ENCODE results near the gene CTBP2. TPM values are rescaled to one million over a fixed set of nuclear protein-coding genes. Genes with fewer than 3 reads are reported as not detected.

The CTBP2 gene
- total RNA-seq, 1 experiment from 2014 or later: 77.8 TPM

GRCh38 chr10:125154529-125154928 lies 5.8 kb downstream of the CTBP2 start:
- Histone ChIP-seq H3K27me3 (replicated peaks; ENCODE audit: insufficient read depth, low read depth, low read length, poor library complexity) (no peaks in the 10 kb centered on the region), H3K4me3 (ENCODE audit: low read depth, low read length, poor library complexity, severe bottlenecking) (no peak overlapping the region), H3K27ac (ENCODE audit: low read depth, low read length, poor library complexity, severe bottlenecking) (peak overlapping the region; percentile 4), H3K36me3 (ENCODE audit: insufficient read depth, low read length, poor library complexity, severe bottlenecking) (no peaks in the 10 kb centered on the region), H3K4me1 (ENCODE audit: insufficient read depth, low read length, poor library complexity, severe bottlenecking) (peaks cover 38% of the 10 kb centered on the region), H3K9me3 (ENCODE audit: low read depth, low read length, poor library complexity, severe bottlenecking) (no peaks in the 10 kb centered on the region)
- no peak for DNase-seq (ENCODE audit: low spot score)
- no TSS peak for BruUV-seq (replicated peaks)
- ChIA-PET POLR2A (ENCODE audit: low non-redundant PET) (no interaction called here), CTCF (interaction anchor here (0.5 kb wide), 1 partner anchor 154 kb away, joined by 7 read pairs; no protein-coding TSS in a partner anchor)
- no peak for TF ChIP-seq CTCF (conservative IDR thresholded peaks at IDR 0.05; ENCODE audit: low read depth, low read length)
- TF ChIP-seq EZH2 (IDR thresholded peaks at IDR 0.05; ENCODE audit: borderline replicate concordance, low read depth, low read length, poor library complexity, severe bottlenecking): no peak
- intact Hi-C loops (cut with micrococcal nuclease; ENCODE audit: unreplicated experiment): loop anchor here (10.0 kb wide), 1 partner anchor 100 kb away; no protein-coding TSS in a partner anchor

- POLR2A ChIA-PET (ENCODE audit: low non-redundant PET): no interaction called here
- BruUV-seq (replicated peaks): no TSS peak
- H3K4me3 ChIP-seq (ENCODE audit: low read depth, low read length, poor library complexity, severe bottlenecking): no peak overlapping the region
- no peak for DNase-seq (ENCODE audit: low spot score)
- intact Hi-C loops (cut with micrococcal nuclease; ENCODE audit: unreplicated experiment): loop anchor here (10.0 kb wide), 1 partner anchor 99 kb away; no protein-coding TSS in a partner anchor
- peaks cover 44% of the 10 kb centered on the region for H3K4me1 ChIP-seq (ENCODE audit: insufficient read depth, low read length, poor library complexity, severe bottlenecking)
- CTCF ChIA-PET: interaction anchor here (0.5 kb wide), 1 partner anchor 154 kb away, joined by 7 read pairs; no protein-coding TSS in a partner anchor
- no peak for TF ChIP-seq CTCF (conservative IDR thresholded peaks at IDR 0.05; ENCODE audit: low read depth, low read length)
- TF ChIP-seq EZH2 (IDR thresholded peaks at IDR 0.05; ENCODE audit: borderline replicate concordance, low read depth, low read length, poor library complexity, severe bottlenecking): no peak
- H3K27me3 ChIP-seq (replicated peaks; ENCODE audit: insufficient read depth, low read depth, low read length, poor library complexity): no peaks in the 10 kb centered on the region
- peak overlapping the region; percentile 34 for H3K27ac ChIP-seq (ENCODE audit: low read depth, low read length, poor library complexity, severe bottlenecking)
- H3K9me3 ChIP-seq (ENCODE audit: low read depth, low read length, poor library complexity, severe bottlenecking): no peaks in the 10 kb centered on the region
- no peaks in the 10 kb centered on the region for H3K36me3 ChIP-seq (ENCODE audit: insufficient read depth, low read length, poor library complexity, severe bottlenecking)
Measured at GRCh38 chr10:125153703-125154490, 6.5 kb downstream of the CTBP2 start.

GRCh38 chr10:125152450-125153368 lies 7.7 kb downstream of the CTBP2 start:
- H3K4me1 ChIP-seq (ENCODE audit: insufficient read depth, low read length, poor library complexity, severe bottlenecking): peaks cover 51% of the 10 kb centered on the region
- no peaks in the 10 kb centered on the region for H3K36me3 ChIP-seq (ENCODE audit: insufficient read depth, low read length, poor library complexity, severe bottlenecking)
- CTCF ChIA-PET: interaction anchor here (0.5 to 0.6 kb wide), 2 partner anchors 13 to 20 kb away, joined by 3 to 6 read pairs; no protein-coding TSS in a partner anchor
- POLR2A ChIA-PET (ENCODE audit: low non-redundant PET): no interaction called here
- H3K9me3 ChIP-seq (ENCODE audit: low read depth, low read length, poor library complexity, severe bottlenecking): no peaks in the 10 kb centered on the region
- TF ChIP-seq CTCF (conservative IDR thresholded peaks at IDR 0.05; ENCODE audit: low read depth, low read length): no peak
- no peak for TF ChIP-seq EZH2 (IDR thresholded peaks at IDR 0.05; ENCODE audit: borderline replicate concordance, low read depth, low read length, poor library complexity, severe bottlenecking)
- intact Hi-C loops (cut with micrococcal nuclease; ENCODE audit: unreplicated experiment): loop anchor here (10.0 kb wide), 1 partner anchor 98 kb away; no protein-coding TSS in a partner anchor
- no peak for DNase-seq (ENCODE audit: low spot score)
- BruUV-seq (replicated peaks): no TSS peak
- no peak overlapping the region for H3K27ac ChIP-seq (ENCODE audit: low read depth, low read length, poor library complexity, severe bottlenecking)
- H3K4me3 ChIP-seq (ENCODE audit: low read depth, low read length, poor library complexity, severe bottlenecking): no peak overlapping the region
- no peaks in the 10 kb centered on the region for H3K27me3 ChIP-seq (replicated peaks; ENCODE audit: insufficient read depth, low read depth, low read length, poor library complexity)
